K562 (cell line): ENCODE data around the gene CHRDL2. TPM values are rescaled to one million over a fixed set of nuclear protein-coding genes. Genes with fewer than 3 reads are reported as not detected.

Source experiments
- ARNT ChIP-seq, 2 experiments: fragments of 450-650 bp; IDR thresholded peaks; 2 replicates each; pipeline ENCODE4 v1.6.1; 2016; ENCODE audit warnings: mild to moderate bottlenecking in 1 of 2
- BDP1 ChIP-seq: IDR thresholded peaks from 3 replicates; pipeline ENCODE4 v1.6.1; 2011; ENCODE audit not compliant: insufficient read length, insufficient read depth
- CBFB ChIP-seq: sonication (generic); formaldehyde crosslinking; IDR thresholded peaks from 2 replicates; pipeline ENCODE4 v1.4.0; 2020; ENCODE audit warnings: mild to moderate bottlenecking, missing genetic modification reagents
- CBX5 ChIP-seq: IDR thresholded peaks from 2 replicates; pipeline ENCODE4 v1.6.1; 2014; ENCODE audit warnings: low read depth, borderline replicate concordance
- EGR1 ChIP-seq: fragments of 450-650 bp; conservative IDR thresholded peaks from 2 replicates; pipeline ENCODE4 v1.6.1; 2017; ENCODE audit warnings: mild to moderate bottlenecking
- EP400 ChIP-seq: fragments of 450-650 bp; IDR thresholded peaks from 2 replicates; pipeline ENCODE4 v1.6.1; 2017; ENCODE audit warnings: antibody characterized with exemption, mild to moderate bottlenecking, moderate library complexity
- EWSR1 ChIP-seq: fragments of 450-650 bp; IDR thresholded peaks from 2 replicates; pipeline ENCODE4 v1.6.1; 2018; ENCODE audit warnings: borderline replicate concordance, mild to moderate bottlenecking, low read depth, moderate library complexity; ENCODE audit not compliant: partially characterized antibody
- FOXJ3 ChIP-seq: sonication (generic); formaldehyde crosslinking; IDR thresholded peaks from 2 replicates; pipeline ENCODE4 v1.4.0; 2020; ENCODE audit warnings: mild to moderate bottlenecking, missing genetic modification reagents
- KHSRP ChIP-seq: fragments of 450-650 bp; IDR thresholded peaks from 2 replicates; pipeline ENCODE4 v1.6.1; 2017
- MAZ ChIP-seq, 2 experiments: fragments of 450-650 bp in 1 of 2; sonication (generic) in 1 of 2; formaldehyde crosslinking; IDR thresholded peaks in 1 of 2; conservative IDR thresholded peaks in 1 of 2; 2 replicates each; pipeline versions ENCODE4 v1.4.0 to v1.5.0; 2020; ENCODE audit warnings: mild to moderate bottlenecking in 1 of 2, missing genetic modification reagents in 1 of 2
- MTA3 ChIP-seq: fragments of 450-650 bp; formaldehyde crosslinking; IDR thresholded peaks from 2 replicates; pipeline ENCODE4 v1.6.1; 2017; ENCODE audit warnings: mild to moderate bottlenecking, borderline replicate concordance
- PURB ChIP-seq: sonication (generic); formaldehyde crosslinking; IDR thresholded peaks from 2 replicates; pipeline ENCODE4 v1.9.0; 2021; ENCODE audit warnings: low read depth, mild to moderate bottlenecking, missing genetic modification reagents
- SMAD3 ChIP-seq: fragments of 450-650 bp; formaldehyde crosslinking; conservative IDR thresholded peaks from 2 replicates; pipeline ENCODE4 v1.4.0; 2020; ENCODE audit warnings: mild to moderate bottlenecking
- TAF1 ChIP-seq: IDR thresholded peaks from 2 replicates; pipeline ENCODE4 v1.6.1; 2011; ENCODE audit warnings: mild to moderate bottlenecking, low read length, moderate library complexity; ENCODE audit not compliant: insufficient read depth, control insufficient read depth, severe bottlenecking; ENCODE audit errors: extremely low read depth
- ZKSCAN3 ChIP-seq: fragments of 250-450 bp; sonication (Bioruptor Pico); IDR thresholded peaks from 2 replicates; pipeline ENCODE4 v1.4.0; 2020
- ZNF174 ChIP-seq: fragments of 250-450 bp; sonication (Bioruptor Pico); IDR thresholded peaks from 2 replicates; pipeline ENCODE4 v1.4.0; 2020; ENCODE audit warnings: mild to moderate bottlenecking
- ZNF197 ChIP-seq: fragments of 200-800 bp; sonication (Bioruptor generic); IDR thresholded peaks from 2 replicates; pipeline ENCODE4 v1.6.1; 2016; ENCODE audit warnings: low read depth, missing genetic modification characterization, missing compliant biosample characterization
- polyA plus RNA-seq, 8 experiments: library from polyadenylated mRNA; depleted of rRNA in 4 of 8; stranded (reverse) in 5 of 8; unstranded in 3 of 8; fragments of >200 nt; fragmentation: Nextera tagmentation in 2 of 8; fragmentation: Illumina TruSeq in 1 of 8; extraction: Ambion mirVana in 2 of 8; extraction: Trizol in 1 of 8; gene quantifications; 2 replicates each; pipeline versions ENCODE4 v1.2.1 to v1.2.3, GENCODE V29; 2011 to 2014; ENCODE audit warnings: inconsistent platforms in 1 of 8, missing spikeins in 1 of 8
- total RNA-seq, 7 experiments: library from RNA; depleted of rRNA in 6 of 7; stranded (reverse); fragments of >200 nt in 6 of 7; fragmentation: Illumina TruSeq in 2 of 7; extraction: Trizol in 2 of 7; gene quantifications; 2 replicates each; pipeline versions ENCODE4 v1.2.1 to v1.2.3, GENCODE V29; 2011 to 2021; ENCODE audit warnings: low replicate concordance in 1 of 7
- TF ChIP-seq, protein P1 (sequence below): fragments of 450-650 bp; IDR thresholded peaks from 2 replicates; pipeline ENCODE4 v1.6.1; 2016; ENCODE audit warnings: mild to moderate bottlenecking, moderate library complexity

CHRDL2 gene
- total and polyA plus RNA-seq, 9 of the 15 experiments (the other 6 are each of a cell fraction or from before 2014, with no cell fraction given), result not detected

DNA sequence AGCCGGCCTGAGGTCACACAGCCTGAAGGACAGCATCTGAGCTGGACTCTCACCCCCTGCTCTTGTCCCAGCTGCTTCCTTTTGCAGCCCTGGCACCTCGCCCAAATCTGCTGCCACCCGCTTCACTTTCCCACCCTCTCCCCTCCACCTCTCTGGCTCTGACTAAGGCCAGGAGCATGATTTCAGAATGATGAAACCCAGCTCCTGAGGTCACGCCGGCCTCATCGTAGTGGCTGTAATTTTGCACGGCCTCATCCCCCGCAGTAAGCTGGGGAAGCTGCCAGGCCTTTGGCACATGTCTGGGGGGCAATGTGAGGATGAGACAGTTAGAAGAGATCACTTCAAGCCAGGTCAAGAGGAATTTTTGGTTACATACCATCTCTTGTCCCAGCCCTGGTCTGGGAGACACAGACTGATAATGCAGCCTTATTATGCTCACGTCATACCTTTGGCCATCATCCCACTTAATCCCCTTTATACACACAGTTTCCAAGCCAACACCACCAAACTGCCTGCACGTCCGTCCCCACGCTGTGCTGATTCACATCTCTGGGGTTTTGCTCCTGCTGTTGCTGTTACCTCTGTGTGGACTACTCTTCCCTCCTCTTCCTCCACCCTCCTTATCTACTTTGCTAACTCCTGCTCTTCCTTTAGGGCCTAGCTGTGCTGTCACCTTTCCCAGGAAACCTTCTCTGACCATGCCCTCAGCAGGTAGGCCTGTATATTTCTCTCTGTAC is 58.1 kb downstream of the CHRDL2 start (continued):
- TF ChIP-seq, protein P1, sequence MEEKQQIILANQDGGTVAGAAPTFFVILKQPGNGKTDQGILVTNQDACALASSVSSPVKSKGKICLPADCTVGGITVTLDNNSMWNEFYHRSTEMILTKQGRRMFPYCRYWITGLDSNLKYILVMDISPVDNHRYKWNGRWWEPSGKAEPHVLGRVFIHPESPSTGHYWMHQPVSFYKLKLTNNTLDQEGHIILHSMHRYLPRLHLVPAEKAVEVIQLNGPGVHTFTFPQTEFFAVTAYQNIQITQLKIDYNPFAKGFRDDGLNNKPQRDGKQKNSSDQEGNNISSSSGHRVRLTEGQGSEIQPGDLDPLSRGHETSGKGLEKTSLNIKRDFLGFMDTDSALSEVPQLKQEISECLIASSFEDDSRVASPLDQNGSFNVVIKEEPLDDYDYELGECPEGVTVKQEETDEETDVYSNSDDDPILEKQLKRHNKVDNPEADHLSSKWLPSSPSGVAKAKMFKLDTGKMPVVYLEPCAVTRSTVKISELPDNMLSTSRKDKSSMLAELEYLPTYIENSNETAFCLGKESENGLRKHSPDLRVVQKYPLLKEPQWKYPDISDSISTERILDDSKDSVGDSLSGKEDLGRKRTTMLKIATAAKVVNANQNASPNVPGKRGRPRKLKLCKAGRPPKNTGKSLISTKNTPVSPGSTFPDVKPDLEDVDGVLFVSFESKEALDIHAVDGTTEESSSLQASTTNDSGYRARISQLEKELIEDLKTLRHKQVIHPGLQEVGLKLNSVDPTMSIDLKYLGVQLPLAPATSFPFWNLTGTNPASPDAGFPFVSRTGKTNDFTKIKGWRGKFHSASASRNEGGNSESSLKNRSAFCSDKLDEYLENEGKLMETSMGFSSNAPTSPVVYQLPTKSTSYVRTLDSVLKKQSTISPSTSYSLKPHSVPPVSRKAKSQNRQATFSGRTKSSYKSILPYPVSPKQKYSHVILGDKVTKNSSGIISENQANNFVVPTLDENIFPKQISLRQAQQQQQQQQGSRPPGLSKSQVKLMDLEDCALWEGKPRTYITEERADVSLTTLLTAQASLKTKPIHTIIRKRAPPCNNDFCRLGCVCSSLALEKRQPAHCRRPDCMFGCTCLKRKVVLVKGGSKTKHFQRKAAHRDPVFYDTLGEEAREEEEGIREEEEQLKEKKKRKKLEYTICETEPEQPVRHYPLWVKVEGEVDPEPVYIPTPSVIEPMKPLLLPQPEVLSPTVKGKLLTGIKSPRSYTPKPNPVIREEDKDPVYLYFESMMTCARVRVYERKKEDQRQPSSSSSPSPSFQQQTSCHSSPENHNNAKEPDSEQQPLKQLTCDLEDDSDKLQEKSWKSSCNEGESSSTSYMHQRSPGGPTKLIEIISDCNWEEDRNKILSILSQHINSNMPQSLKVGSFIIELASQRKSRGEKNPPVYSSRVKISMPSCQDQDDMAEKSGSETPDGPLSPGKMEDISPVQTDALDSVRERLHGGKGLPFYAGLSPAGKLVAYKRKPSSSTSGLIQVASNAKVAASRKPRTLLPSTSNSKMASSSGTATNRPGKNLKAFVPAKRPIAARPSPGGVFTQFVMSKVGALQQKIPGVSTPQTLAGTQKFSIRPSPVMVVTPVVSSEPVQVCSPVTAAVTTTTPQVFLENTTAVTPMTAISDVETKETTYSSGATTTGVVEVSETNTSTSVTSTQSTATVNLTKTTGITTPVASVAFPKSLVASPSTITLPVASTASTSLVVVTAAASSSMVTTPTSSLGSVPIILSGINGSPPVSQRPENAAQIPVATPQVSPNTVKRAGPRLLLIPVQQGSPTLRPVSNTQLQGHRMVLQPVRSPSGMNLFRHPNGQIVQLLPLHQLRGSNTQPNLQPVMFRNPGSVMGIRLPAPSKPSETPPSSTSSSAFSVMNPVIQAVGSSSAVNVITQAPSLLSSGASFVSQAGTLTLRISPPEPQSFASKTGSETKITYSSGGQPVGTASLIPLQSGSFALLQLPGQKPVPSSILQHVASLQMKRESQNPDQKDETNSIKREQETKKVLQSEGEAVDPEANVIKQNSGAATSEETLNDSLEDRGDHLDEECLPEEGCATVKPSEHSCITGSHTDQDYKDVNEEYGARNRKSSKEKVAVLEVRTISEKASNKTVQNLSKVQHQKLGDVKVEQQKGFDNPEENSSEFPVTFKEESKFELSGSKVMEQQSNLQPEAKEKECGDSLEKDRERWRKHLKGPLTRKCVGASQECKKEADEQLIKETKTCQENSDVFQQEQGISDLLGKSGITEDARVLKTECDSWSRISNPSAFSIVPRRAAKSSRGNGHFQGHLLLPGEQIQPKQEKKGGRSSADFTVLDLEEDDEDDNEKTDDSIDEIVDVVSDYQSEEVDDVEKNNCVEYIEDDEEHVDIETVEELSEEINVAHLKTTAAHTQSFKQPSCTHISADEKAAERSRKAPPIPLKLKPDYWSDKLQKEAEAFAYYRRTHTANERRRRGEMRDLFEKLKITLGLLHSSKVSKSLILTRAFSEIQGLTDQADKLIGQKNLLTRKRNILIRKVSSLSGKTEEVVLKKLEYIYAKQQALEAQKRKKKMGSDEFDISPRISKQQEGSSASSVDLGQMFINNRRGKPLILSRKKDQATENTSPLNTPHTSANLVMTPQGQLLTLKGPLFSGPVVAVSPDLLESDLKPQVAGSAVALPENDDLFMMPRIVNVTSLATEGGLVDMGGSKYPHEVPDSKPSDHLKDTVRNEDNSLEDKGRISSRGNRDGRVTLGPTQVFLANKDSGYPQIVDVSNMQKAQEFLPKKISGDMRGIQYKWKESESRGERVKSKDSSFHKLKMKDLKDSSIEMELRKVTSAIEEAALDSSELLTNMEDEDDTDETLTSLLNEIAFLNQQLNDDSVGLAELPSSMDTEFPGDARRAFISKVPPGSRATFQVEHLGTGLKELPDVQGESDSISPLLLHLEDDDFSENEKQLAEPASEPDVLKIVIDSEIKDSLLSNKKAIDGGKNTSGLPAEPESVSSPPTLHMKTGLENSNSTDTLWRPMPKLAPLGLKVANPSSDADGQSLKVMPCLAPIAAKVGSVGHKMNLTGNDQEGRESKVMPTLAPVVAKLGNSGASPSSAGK, result peak; percentile 49; the same call in 1 of the 2 replicates
- TF ChIP-seq ZKSCAN3 (CRISPR knock-in tag) (no peak), CBX5 (no peak), SMAD3 (CRISPR knock-in tag) (no peak), ARNT (IDR thresholded peaks at IDR 0.05) (no peak), EP400 (peak; percentile 19; the same call in 1 of the 2 replicates), MTA3 (no peak; the same call in 1 of the 2 replicates), KHSRP (no peak), CBFB (CRISPR knock-in tag) (0 out of 2 replicates have a peak, but pooled peaks have one; percentile 49), BDP1 (no peak), EGR1 (no peak), FOXJ3 (CRISPR knock-in tag) (no peak), MAZ (CRISPR knock-in tag; conservative IDR thresholded peaks at IDR 0.05 in 1 of 2, IDR thresholded peaks at IDR 0.05 in 1 of 2) (no peak), ZNF197 (no peak), PURB (no peak), TAF1 (no peak), ZNF174 (no peak), EWSR1 (no peak)
